ENCODE data around the gene CCDC51. TPM values are rescaled to one million over a fixed set of nuclear protein-coding genes. Genes with fewer than 3 reads are reported as not detected.

The CCDC51 gene
- total RNA-seq, 1 experiment from 2014 or later, result 49.6 TPM

GRCh38 chr3:48426944-48427629, 12.8 kb downstream of the CCDC51 start:
- in situ Hi-C loops (cut with HindIII; ENCODE audit: low pct_unique_long_range_greater_than_20kb, low sequenced_read_pairs), result no loop called here
- DNase-seq (ENCODE audit: low read depth), result peak; percentile 16

GRCh38 chr3:48426401-48426909, 13.5 kb downstream of the CCDC51 start:
- in situ Hi-C loops (cut with HindIII; ENCODE audit: low pct_unique_long_range_greater_than_20kb, low sequenced_read_pairs), result no loop called here
- no peak for DNase-seq (ENCODE audit: low read depth)

GRCh38 chr3:48425281-48425812, 14.6 kb downstream of the CCDC51 start:
- in situ Hi-C loops (cut with HindIII; ENCODE audit: low pct_unique_long_range_greater_than_20kb, low sequenced_read_pairs), result no loop called here

GRCh38 chr3:48423883-48424695, 15.8 kb downstream of the CCDC51 start:
- no peak for DNase-seq (ENCODE audit: low read depth)
- in situ Hi-C loops (cut with HindIII; ENCODE audit: low pct_unique_long_range_greater_than_20kb, low sequenced_read_pairs), result no loop called here

More at GRCh38 chr3:48425281-48425812, 14.6 kb downstream of the CCDC51 start:
- DNase-seq (ENCODE audit: low read depth), result no peak

- no peak for DNase-seq (ENCODE audit: low read depth)
- in situ Hi-C loops (cut with HindIII; ENCODE audit: low pct_unique_long_range_greater_than_20kb, low sequenced_read_pairs), result no loop called here
Measured at GRCh38 chr3:48423241-48423882, 16.6 kb downstream of the CCDC51 start.

- DNase-seq (ENCODE audit: low read depth), result no peak
- in situ Hi-C loops (cut with HindIII; ENCODE audit: low pct_unique_long_range_greater_than_20kb, low sequenced_read_pairs), result no loop called here
Measured at GRCh38 chr3:48422681-48423080, 17.2 kb downstream of the CCDC51 start.

GRCh38 chr3:48422272-48422671, 17.6 kb downstream of the CCDC51 start:
- in situ Hi-C loops (cut with HindIII; ENCODE audit: low pct_unique_long_range_greater_than_20kb, low sequenced_read_pairs), result no loop called here
- no peak for DNase-seq (ENCODE audit: low read depth)

GRCh38 chr3:48420561-48420960, 19.4 kb downstream of the CCDC51 start:
- DNase-seq (ENCODE audit: low read depth), result no peak

GRCh38 chr3:48419597-48419996, 20.3 kb downstream of the CCDC51 start:
- in situ Hi-C loops (cut with HindIII; ENCODE audit: low pct_unique_long_range_greater_than_20kb, low sequenced_read_pairs), result no loop called here
- DNase-seq (ENCODE audit: low read depth), result no peak

More at GRCh38 chr3:48420561-48420960, 19.4 kb downstream of the CCDC51 start:
- in situ Hi-C loops (cut with HindIII; ENCODE audit: low pct_unique_long_range_greater_than_20kb, low sequenced_read_pairs), result no loop called here

- in situ Hi-C loops (cut with HindIII; ENCODE audit: low pct_unique_long_range_greater_than_20kb, low sequenced_read_pairs), result no loop called here
- DNase-seq (ENCODE audit: low read depth), result no peak
Measured at GRCh38 chr3:48419149-48419548, 20.8 kb downstream of the CCDC51 start.

- DNase-seq (ENCODE audit: low read depth), result no peak
- in situ Hi-C loops (cut with HindIII; ENCODE audit: low pct_unique_long_range_greater_than_20kb, low sequenced_read_pairs), result no loop called here
Measured at GRCh38 chr3:48418651-48419050, 21.3 kb downstream of the CCDC51 start.

GRCh38 chr3:48418140-48418539, 21.8 kb downstream of the CCDC51 start:
- in situ Hi-C loops (cut with HindIII; ENCODE audit: low pct_unique_long_range_greater_than_20kb, low sequenced_read_pairs), result no loop called here
- DNase-seq (ENCODE audit: low read depth), result no peak

GRCh38 chr3:48417529-48418108, 22.3 kb downstream of the CCDC51 start:
- DNase-seq (ENCODE audit: low read depth), result no peak
- in situ Hi-C loops (cut with HindIII; ENCODE audit: low pct_unique_long_range_greater_than_20kb, low sequenced_read_pairs), result no loop called here

GRCh38 chr3:48416546-48416945, 23.4 kb downstream of the CCDC51 start:
- in situ Hi-C loops (cut with HindIII; ENCODE audit: low pct_unique_long_range_greater_than_20kb, low sequenced_read_pairs), result no loop called here
- DNase-seq (ENCODE audit: low read depth), result no peak

- in situ Hi-C loops (cut with HindIII; ENCODE audit: low pct_unique_long_range_greater_than_20kb, low sequenced_read_pairs), result no loop called here
- no peak for DNase-seq (ENCODE audit: low read depth)
Measured at GRCh38 chr3:48416091-48416505, 23.8 kb downstream of the CCDC51 start.

- in situ Hi-C loops (cut with HindIII; ENCODE audit: low pct_unique_long_range_greater_than_20kb, low sequenced_read_pairs), result no loop called here
- no peak for DNase-seq (ENCODE audit: low read depth)
Measured at GRCh38 chr3:48415251-48415953, 24.5 kb downstream of the CCDC51 start.

GRCh38 chr3:48414376-48415250, 25.3 kb downstream of the CCDC51 start:
- no peak for DNase-seq (ENCODE audit: low read depth)
- in situ Hi-C loops (cut with HindIII; ENCODE audit: low pct_unique_long_range_greater_than_20kb, low sequenced_read_pairs), result no loop called here
